SK-N-MC (cell line): ENCODE results near the gene PYCR2.

Experiments used
- EZH2 ChIP-seq: fragments of 200-600 bp; sonication (generic); IDR thresholded peaks from one replicate; pipeline ENCODE4 v1.6.1; 2017; ENCODE audit warnings: antibody characterized with exemption
- POLR2AphosphoS5 ChIP-seq: IDR thresholded peaks from 2 replicates; pipeline ENCODE4 v1.6.1; 2012; ENCODE audit warnings: mild to moderate bottlenecking, low read depth, low read length, borderline replicate concordance

GRCh38 chr1:225928186-225929175, 4.4 kb upstream of the PYCR2 start:
- TF ChIP-seq EZH2: no peak
- no peak for TF ChIP-seq POLR2AphosphoS5
